ENCODE results near the gene ULK4. TPM values are rescaled to one million over a fixed set of nuclear protein-coding genes. Genes with fewer than 3 reads are reported as not detected.

The ULK4 gene
- total RNA-seq, 4 donors from 2014 or later, result 8.4 to 43.8 (median 20.8) TPM

DNA sequence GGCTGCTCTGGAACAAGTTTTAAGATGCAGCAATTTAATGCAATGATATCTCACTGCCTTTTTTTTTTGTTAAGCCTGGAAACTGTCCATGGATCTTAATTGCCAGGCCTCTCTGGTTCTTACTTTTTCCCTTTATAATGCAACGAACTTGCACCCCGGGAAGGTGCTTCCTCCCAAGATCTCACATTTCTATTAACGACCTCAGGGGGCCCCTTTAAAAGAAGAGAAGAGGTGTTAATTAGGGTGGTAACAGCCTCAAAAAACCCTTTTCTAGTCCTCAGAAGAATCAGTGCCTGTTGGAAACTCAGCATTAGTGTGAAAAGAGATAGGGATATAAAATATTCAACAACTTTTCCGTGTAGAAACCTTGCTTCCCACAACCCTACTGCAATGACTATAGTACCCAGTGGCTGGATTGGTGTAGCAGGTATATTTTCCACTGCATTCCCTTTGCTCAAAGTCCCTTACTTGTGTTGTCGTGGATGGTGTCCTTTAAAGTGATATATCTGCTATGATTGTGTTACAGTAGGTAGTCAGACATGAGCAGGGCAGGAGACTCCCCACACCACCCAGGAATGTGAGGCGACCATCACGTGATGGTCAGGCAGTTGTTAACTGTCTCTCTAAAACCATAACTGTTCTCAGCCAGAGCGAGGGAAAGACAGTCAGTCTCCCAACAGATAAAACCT lies 640.8 kb downstream of the ULK4 start:
- Histone ChIP-seq H3K27ac (no peak overlapping the region), H3K4me3 (no peak overlapping the region), H3K4me1 (no peaks in the 10 kb centered on the region), H3K27me3 (no peaks in the 10 kb centered on the region), H3K9me3 (no peaks in the 10 kb centered on the region), H3K36me3 (no peaks in the 10 kb centered on the region)
- no peak for DNase-seq
- TF ChIP-seq CTCF (IDR thresholded peaks at IDR 0.05), result no peak

GRCh38 chr3:41318520-41318919 lies 643.4 kb downstream of the ULK4 start:
- Histone ChIP-seq H3K27ac (no peak overlapping the region), H3K4me3 (no peak overlapping the region), H3K27me3 (no peaks in the 10 kb centered on the region), H3K9me3 (no peaks in the 10 kb centered on the region), H3K36me3 (no peaks in the 10 kb centered on the region), H3K4me1 (no peaks in the 10 kb centered on the region)
- TF ChIP-seq CTCF (IDR thresholded peaks at IDR 0.05) (no peak), POLR2A (IDR thresholded peaks at IDR 0.05) (no peak)
- no peak for DNase-seq

GRCh38 chr3:41317718-41318117 lies 644.2 kb downstream of the ULK4 start:
- no peaks in the 10 kb centered on the region for H3K9me3 ChIP-seq
- TF ChIP-seq POLR2A (IDR thresholded peaks at IDR 0.05) (no peak), CTCF (IDR thresholded peaks at IDR 0.05) (no peak)
- H3K27me3 ChIP-seq, result no peaks in the 10 kb centered on the region
- H3K4me3 ChIP-seq, result no peak overlapping the region
- DNase-seq, result no peak
- H3K27ac ChIP-seq, result no peak overlapping the region
- H3K36me3 ChIP-seq, result no peaks in the 10 kb centered on the region
- no peaks in the 10 kb centered on the region for H3K4me1 ChIP-seq

GRCh38 chr3:41317298-41317697 lies 644.6 kb downstream of the ULK4 start:
- Histone ChIP-seq H3K4me3 (no peak overlapping the region), H3K9me3 (no peaks in the 10 kb centered on the region), H3K27ac (no peak overlapping the region), H3K36me3 (no peaks in the 10 kb centered on the region), H3K4me1 (no peaks in the 10 kb centered on the region), H3K27me3 (no peaks in the 10 kb centered on the region)
- DNase-seq, result no peak
- TF ChIP-seq POLR2A (IDR thresholded peaks at IDR 0.05), result no peak
- TF ChIP-seq CTCF (IDR thresholded peaks at IDR 0.05), result no peak

- Histone ChIP-seq H3K27ac (no peak overlapping the region), H3K4me1 (no peaks in the 10 kb centered on the region), H3K4me3 (no peak overlapping the region), H3K36me3 (no peaks in the 10 kb centered on the region), H3K9me3 (no peaks in the 10 kb centered on the region), H3K27me3 (no peaks in the 10 kb centered on the region)
- TF ChIP-seq CTCF (IDR thresholded peaks at IDR 0.05), result no peak
- TF ChIP-seq POLR2A (IDR thresholded peaks at IDR 0.05), result no peak
- no peak for DNase-seq
Observed at GRCh38 chr3:41315126-41315525, 646.8 kb downstream of the ULK4 start.

DNA sequence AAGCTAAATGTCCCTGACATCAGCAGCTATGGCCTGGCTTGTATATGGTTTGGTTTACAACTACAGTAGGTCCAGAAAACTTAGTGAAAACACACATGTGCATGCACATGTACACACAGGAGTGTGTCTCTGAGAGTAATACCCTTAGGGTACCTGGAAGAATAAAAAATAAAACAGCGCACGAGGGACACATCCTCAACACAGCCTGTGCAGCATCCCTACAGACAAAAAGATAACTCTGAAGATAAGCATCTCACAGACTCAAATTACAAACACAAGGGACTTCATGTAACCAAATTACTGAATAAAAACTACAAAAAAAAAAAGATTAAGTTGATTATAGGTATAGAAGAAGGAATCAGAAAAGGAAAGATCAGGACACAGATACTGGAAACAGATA lies 653.8 kb downstream of the ULK4 start:
- TF ChIP-seq CTCF (IDR thresholded peaks at IDR 0.05) (no peak), POLR2A (IDR thresholded peaks at IDR 0.05) (no peak)
- no peak overlapping the region for H3K27ac ChIP-seq
- no peaks in the 10 kb centered on the region for H3K9me3 ChIP-seq
- H3K4me3 ChIP-seq, result no peak overlapping the region
- H3K27me3 ChIP-seq, result no peaks in the 10 kb centered on the region
- no peaks in the 10 kb centered on the region for H3K4me1 ChIP-seq
- no peaks in the 10 kb centered on the region for H3K36me3 ChIP-seq
- DNase-seq, result no peak
